Cardiac muscle cell (in vitro differentiated cells and primary cell): Measurements from ENCODE around the gene CHST8. TPM values are rescaled to one million over a fixed set of nuclear protein-coding genes. Genes with fewer than 3 reads are reported as not detected.

Experiments
- DNase-seq, 2 donors: peaks; one replicate each; pipeline versions ENCODE4 v3.0.0 to v3.0.0-alpha.2; 2010 to 2017; ENCODE audit warnings: low read depth in 1 of 2, low spot score in 1 of 2
- H3K27ac ChIP-seq: fragments of 200-600 bp; sonication (generic); 2 replicates; pipeline ENCODE4 v1.5.1; 2016
- H3K27me3 ChIP-seq: fragments of 200-600 bp; sonication (generic); 2 replicates; pipeline ENCODE4 v1.6.0; 2016; ENCODE audit warnings: control low read depth
- H3K36me3 ChIP-seq: fragments of 200-600 bp; sonication (generic); 2 replicates; pipeline ENCODE4 v1.5.1; 2016; ENCODE audit warnings: control low read depth
- H3K4me1 ChIP-seq: fragments of 200-600 bp; sonication (generic); 2 replicates; pipeline ENCODE4 v1.8.1; 2017; ENCODE audit warnings: low read depth, mild to moderate bottlenecking, mixed run types
- H3K4me3 ChIP-seq: fragments of 200-600 bp; sonication (generic); 2 replicates; pipeline ENCODE4 v1.5.1; 2016; ENCODE audit warnings: mild to moderate bottlenecking
- H3K9me3 ChIP-seq: fragments of 200-600 bp; sonication (generic); 2 replicates; pipeline ENCODE4 v1.5.1; 2017; ENCODE audit warnings: low read depth, mild to moderate bottlenecking, control low read depth
- polyA plus RNA-seq: library from polyadenylated mRNA; unstranded; fragments of >200 nt; fragmentation: Nextera tagmentation; extraction: Ambion mirVana; gene quantifications from 2 replicates; pipeline ENCODE4 v1.2.1, GENCODE V29; 2016
- total RNA-seq: library from RNA; depleted of rRNA; stranded (reverse); fragments of >200 nt; gene quantifications from 2 replicates; pipeline ENCODE4 v1.2.3, GENCODE V29; 2016
- TF ChIP-seq, protein P1 (sequence below): IDR thresholded peaks from 2 replicates; pipeline ENCODE4 v1.5.1; 2012; ENCODE audit warnings: low read depth, mild to moderate bottlenecking, low read length

The CHST8 gene
- total and polyA plus RNA-seq, 2 experiments from 2014 or later: 0.84 to 0.89 TPM

DNA sequence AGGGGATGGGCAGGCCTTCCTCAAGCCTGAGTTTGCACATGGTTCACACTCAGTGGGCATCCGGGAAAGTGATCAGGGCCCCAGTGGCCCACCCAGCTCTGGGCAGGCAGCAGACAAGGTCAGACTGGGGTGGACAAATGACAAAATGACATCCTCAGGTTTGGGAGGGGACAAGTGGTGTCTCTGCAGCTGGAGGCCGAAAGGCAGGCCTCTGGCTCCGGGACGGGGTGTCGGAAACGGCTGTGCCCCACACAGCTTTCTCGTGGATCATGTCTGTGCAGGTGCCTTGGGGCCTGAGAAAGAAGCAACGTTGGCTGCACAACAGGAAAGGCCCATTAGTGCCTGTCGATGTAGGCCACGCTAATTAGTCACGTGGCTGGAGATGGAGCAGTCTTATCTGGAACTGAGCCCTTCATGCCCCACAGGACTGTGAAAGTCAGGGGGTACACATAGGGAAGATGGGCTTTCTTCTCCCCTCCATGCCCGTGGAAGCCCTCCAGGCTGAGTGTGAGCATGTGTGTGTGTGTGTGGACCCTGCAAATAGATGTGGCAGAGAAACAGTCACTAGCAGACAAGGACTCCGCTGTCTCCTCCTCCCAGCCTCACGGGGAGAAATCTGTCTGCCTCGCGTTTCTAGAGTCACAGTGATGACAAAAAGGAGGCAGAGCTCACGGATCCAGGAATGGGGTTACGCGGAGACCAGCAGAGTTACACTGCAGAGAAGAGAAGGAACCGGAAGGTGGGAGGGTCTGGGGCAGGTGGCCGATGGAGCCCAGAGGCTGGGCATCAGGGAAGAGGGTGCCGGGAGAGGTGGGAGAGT is 44.2 kb downstream of the CHST8 start:
- H3K27me3 ChIP-seq: no peaks in the 10 kb centered on the region
- no peaks in the 10 kb centered on the region for H3K4me1 ChIP-seq
- DNase-seq: no peak
- TF ChIP-seq, protein P1, sequence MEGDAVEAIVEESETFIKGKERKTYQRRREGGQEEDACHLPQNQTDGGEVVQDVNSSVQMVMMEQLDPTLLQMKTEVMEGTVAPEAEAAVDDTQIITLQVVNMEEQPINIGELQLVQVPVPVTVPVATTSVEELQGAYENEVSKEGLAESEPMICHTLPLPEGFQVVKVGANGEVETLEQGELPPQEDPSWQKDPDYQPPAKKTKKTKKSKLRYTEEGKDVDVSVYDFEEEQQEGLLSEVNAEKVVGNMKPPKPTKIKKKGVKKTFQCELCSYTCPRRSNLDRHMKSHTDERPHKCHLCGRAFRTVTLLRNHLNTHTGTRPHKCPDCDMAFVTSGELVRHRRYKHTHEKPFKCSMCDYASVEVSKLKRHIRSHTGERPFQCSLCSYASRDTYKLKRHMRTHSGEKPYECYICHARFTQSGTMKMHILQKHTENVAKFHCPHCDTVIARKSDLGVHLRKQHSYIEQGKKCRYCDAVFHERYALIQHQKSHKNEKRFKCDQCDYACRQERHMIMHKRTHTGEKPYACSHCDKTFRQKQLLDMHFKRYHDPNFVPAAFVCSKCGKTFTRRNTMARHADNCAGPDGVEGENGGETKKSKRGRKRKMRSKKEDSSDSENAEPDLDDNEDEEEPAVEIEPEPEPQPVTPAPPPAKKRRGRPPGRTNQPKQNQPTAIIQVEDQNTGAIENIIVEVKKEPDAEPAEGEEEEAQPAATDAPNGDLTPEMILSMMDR: no peak
- no peaks in the 10 kb centered on the region for H3K9me3 ChIP-seq
- H3K4me3 ChIP-seq: no peak overlapping the region
- no peak overlapping the region for H3K27ac ChIP-seq
- H3K36me3 ChIP-seq: no peaks in the 10 kb centered on the region

DNA sequence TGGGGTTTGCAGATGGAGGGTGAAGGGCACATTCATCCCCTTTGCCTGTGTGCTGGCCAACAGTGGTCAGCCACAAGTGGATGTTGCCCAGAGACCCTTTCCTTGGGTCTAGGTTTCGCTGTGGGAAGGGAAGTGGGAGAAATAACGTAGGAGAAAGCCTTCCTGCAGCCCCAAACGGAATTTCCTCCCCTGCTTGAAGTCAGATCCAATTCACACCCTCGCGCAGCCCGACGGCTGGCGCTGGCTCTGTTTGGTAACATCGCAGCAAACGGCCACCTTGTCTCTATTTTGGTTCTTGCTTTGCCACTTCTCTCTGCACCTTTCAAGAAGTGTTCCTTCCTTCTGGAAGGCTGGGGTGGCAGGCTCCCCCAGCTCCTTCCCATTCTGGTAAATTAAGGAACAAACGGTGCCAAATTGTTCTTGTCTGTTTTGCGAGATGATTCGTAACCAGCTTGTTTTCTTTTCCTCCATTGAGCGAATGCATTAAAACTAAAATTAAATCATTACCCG is 45.4 kb downstream of the CHST8 start:
- no peak for DNase-seq
- Histone ChIP-seq H3K9me3 (no peaks in the 10 kb centered on the region), H3K27me3 (no peaks in the 10 kb centered on the region), H3K4me3 (no peak overlapping the region), H3K27ac (no peak overlapping the region), H3K4me1 (no peaks in the 10 kb centered on the region), H3K36me3 (no peaks in the 10 kb centered on the region)
- TF ChIP-seq, protein P1: no peak

DNA sequence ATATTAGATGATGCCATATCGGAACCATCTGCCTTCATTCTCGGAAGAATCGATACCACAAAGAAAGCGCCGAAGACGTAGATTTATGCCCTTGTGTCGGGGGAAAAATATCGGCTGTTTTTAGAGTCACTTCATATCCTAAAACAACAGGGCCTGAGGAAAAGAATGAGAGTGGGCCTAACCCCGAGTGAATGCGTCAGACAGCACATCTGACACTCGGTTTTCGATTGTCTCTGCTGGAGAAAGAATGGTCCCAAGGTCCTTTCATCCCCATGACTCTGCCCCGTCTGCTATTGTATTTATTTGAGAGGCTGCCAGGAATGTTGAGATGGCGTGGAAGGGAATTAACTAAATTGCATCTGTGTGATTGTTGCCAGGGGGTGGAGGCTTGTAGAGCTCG is 46.1 kb downstream of the CHST8 start:
- TF ChIP-seq, protein P1: no peak
- Histone ChIP-seq H3K4me3 (no peak overlapping the region), H3K4me1 (no peaks in the 10 kb centered on the region), H3K27ac (no peak overlapping the region), H3K9me3 (no peaks in the 10 kb centered on the region), H3K27me3 (no peaks in the 10 kb centered on the region), H3K36me3 (no peaks in the 10 kb centered on the region)
- DNase-seq: no peak

DNA sequence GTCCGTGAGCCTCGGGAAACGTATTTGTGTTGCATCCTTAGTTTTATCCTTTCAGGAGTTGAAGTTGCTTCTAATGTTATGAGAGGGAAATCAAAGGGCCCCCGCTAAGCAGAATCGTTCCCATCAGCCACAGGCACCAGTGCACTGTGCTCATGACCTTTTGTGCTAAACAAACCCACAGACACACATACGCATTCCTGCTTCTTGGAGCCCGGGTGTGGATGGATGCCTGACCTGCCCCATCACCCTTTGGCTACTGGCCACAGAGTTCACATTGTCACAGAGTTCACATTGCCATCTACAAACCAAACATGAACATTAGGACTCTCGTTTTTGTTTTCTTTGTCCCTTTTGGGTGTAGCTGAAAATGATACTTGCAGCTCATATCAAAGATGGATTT is 47.2 kb downstream of the CHST8 start:
- Histone ChIP-seq H3K9me3 (no peaks in the 10 kb centered on the region), H3K4me3 (no peak overlapping the region), H3K27me3 (no peaks in the 10 kb centered on the region), H3K4me1 (no peaks in the 10 kb centered on the region), H3K36me3 (no peaks in the 10 kb centered on the region), H3K27ac (no peak overlapping the region)
- DNase-seq: no peak
- TF ChIP-seq, protein P1: no peak

DNA sequence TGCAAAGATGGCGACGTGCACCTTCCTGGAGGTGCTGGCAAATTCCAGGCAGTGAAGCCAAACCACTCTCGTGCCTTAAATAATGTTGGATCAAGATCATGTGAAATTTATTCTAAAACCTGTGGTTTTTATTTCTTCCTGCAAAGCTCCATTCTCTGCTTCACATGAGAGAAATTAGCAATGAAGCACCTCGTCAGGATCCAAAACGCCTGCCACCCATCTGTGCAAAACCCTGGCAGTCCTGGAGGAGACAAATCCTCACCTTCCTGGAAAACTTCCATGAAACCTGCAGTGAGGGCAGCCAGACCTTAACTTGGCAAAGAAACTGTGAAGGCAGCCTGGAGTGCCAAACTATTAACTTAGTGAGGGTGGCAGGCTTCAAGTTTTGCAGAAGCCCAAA is 47.6 kb downstream of the CHST8 start:
- Histone ChIP-seq H3K4me1 (no peaks in the 10 kb centered on the region), H3K27me3 (no peaks in the 10 kb centered on the region), H3K27ac (no peak overlapping the region), H3K36me3 (no peaks in the 10 kb centered on the region), H3K4me3 (no peak overlapping the region), H3K9me3 (no peaks in the 10 kb centered on the region)
- no peak for DNase-seq
- TF ChIP-seq, protein P1: no peak
